OCI-LY3 (cell line): Measurements from ENCODE around the gene KRT79.

ENCODE experiments used
- CTCF ChIP-seq: fragments of 200-600, 300-600 bp; sonication (generic); IDR thresholded peaks from 2 replicates; pipeline ENCODE4 v1.5.1; 2014; ENCODE audit warnings: antibody characterized with exemption, low read length, low read depth
- EZH2phosphoT487 ChIP-seq: fragments of 200-600 bp; shearing (Covaris generic); IDR thresholded peaks from 2 replicates; pipeline ENCODE4 v1.6.1; 2018; ENCODE audit warnings: antibody characterized with exemption, mixed run types, low read depth

- TF ChIP-seq CTCF (no peak), EZH2phosphoT487 (no peak)
These were observed 33.0 kb upstream of the KRT79 start for GRCh38 chr12:52867152-52867551.
